GM23338 (cell line): Measurements from ENCODE around the gene SLC35F4. TPM values are rescaled to one million over a fixed set of nuclear protein-coding genes. Genes with fewer than 3 reads are reported as not detected.

Source experiments
- ATAC-seq: fragments of 200-7000 bp; cut with Tn5 transposase; 3 replicates; pipeline ENCODE4 v1.9.1; 2020
- DNase-seq: peaks from one replicate; pipeline ENCODE4 v3.0.0-alpha.2; 2015; ENCODE audit warnings: low spot score
- H2AFZ ChIP-seq: fragments of 200-600 bp; sonication (generic); 2 replicates; pipeline ENCODE4 v1.8.0; 2016; ENCODE audit warnings: antibody characterized with exemption, mild to moderate bottlenecking, moderate library complexity
- H3F3A ChIP-seq: fragments of 200-600 bp; sonication (generic); replicated peaks from 2 replicates; pipeline ENCODE4 v1.8.0; 2017; ENCODE audit warnings: antibody characterized with exemption, mixed run types, low read depth
- H3K27ac ChIP-seq: fragments of 200-600 bp; sonication (generic); 2 replicates; pipeline ENCODE4 v1.6.1; 2016; ENCODE audit warnings: low read depth
- H3K27me3 ChIP-seq: fragments of 200-600 bp; sonication (generic); 2 replicates; pipeline ENCODE4 v1.8.0; 2016; ENCODE audit warnings: mild to moderate bottlenecking, mixed run types, moderate library complexity; ENCODE audit not compliant: insufficient read depth
- H3K36me3 ChIP-seq: fragments of 200-600 bp; sonication (generic); 2 replicates; pipeline ENCODE4 v1.8.0; 2016; ENCODE audit warnings: mild to moderate bottlenecking; ENCODE audit not compliant: insufficient read depth
- H3K4me1 ChIP-seq: fragments of 200-600 bp; sonication (generic); 2 replicates; pipeline ENCODE4 v1.8.0; 2016; ENCODE audit warnings: mild to moderate bottlenecking, moderate library complexity; ENCODE audit not compliant: insufficient read depth
- H3K4me2 ChIP-seq: fragments of 200-600 bp; sonication (generic); 2 replicates; pipeline ENCODE4 v1.7.1; 2017; ENCODE audit warnings: mixed run types
- H3K4me3 ChIP-seq: fragments of 200-600 bp; sonication (generic); 2 replicates; pipeline ENCODE4 v1.6.1; 2016; ENCODE audit warnings: mixed run types
- H3K79me2 ChIP-seq: fragments of 200-600 bp; sonication (generic); replicated peaks from 2 replicates; pipeline ENCODE4 v1.8.0; 2017; ENCODE audit warnings: mild to moderate bottlenecking; ENCODE audit not compliant: insufficient read depth
- H3K9me2 ChIP-seq: fragments of 200-600 bp; sonication (generic); 2 replicates; pipeline ENCODE4 v1.8.0; 2017; ENCODE audit not compliant: insufficient read depth
- H4K20me1 ChIP-seq: fragments of 200-600 bp; sonication (generic); replicated peaks from 2 replicates; pipeline ENCODE4 v1.8.0; 2017; ENCODE audit warnings: mild to moderate bottlenecking; ENCODE audit not compliant: insufficient read depth
- H3K27ac Mint-ChIP-seq: 2 replicates; pipeline ENCODE4 v1.8.0; 2020; ENCODE audit warnings: inconsistent platforms, mild to moderate bottlenecking, moderate library complexity, mixed read lengths
- H3K27me3 Mint-ChIP-seq: 3 replicates; pipeline ENCODE4 v1.8.0; 2022; ENCODE audit warnings: low read depth, mild to moderate bottlenecking, moderate library complexity, mixed read lengths, inconsistent platforms; ENCODE audit not compliant: insufficient read depth, poor library complexity
- H3K36me3 Mint-ChIP-seq: 3 replicates; pipeline ENCODE4 v1.8.0; 2021; ENCODE audit warnings: low read depth, mild to moderate bottlenecking, inconsistent platforms, moderate library complexity, mixed read lengths
- H3K4me1 Mint-ChIP-seq: 3 replicates; pipeline ENCODE4 v1.8.0; 2020; ENCODE audit warnings: mild to moderate bottlenecking, inconsistent platforms, mixed read lengths
- H3K4me3 Mint-ChIP-seq: 3 replicates; pipeline ENCODE4 v1.8.0; 2021; ENCODE audit warnings: moderate library complexity, mild to moderate bottlenecking, inconsistent platforms, mixed read lengths
- H3K9me3 Mint-ChIP-seq: 3 replicates; pipeline ENCODE4 v1.8.0; 2020; ENCODE audit warnings: moderate library complexity, mild to moderate bottlenecking, inconsistent platforms, mixed read lengths
- CREB1 ChIP-seq: fragments of 250-450 bp; sonication (Bioruptor Pico); IDR thresholded peaks from 2 replicates; pipeline ENCODE4 v1.5.0; 2020; ENCODE audit warnings: low read depth, mild to moderate bottlenecking, moderate library complexity
- CTCF ChIP-seq, 2 experiments: fragments of 200-600 bp in 1 of 2; sonication (generic) in 1 of 2; conservative IDR thresholded peaks; 2 replicates each; pipeline versions ENCODE4 v1.5.1 to v1.6.1; 2016 to 2017; ENCODE audit warnings: antibody characterized with exemption in 2 of 2, low read depth in 2 of 2, mild to moderate bottlenecking in 2 of 2, moderate library complexity in 1 of 2
- ETS1 ChIP-seq: IDR thresholded peaks from 2 replicates; pipeline ENCODE4 v1.6.1; 2016; ENCODE audit warnings: antibody characterized with exemption
- EZH2 ChIP-seq: fragments of 200-600 bp; sonication (generic); IDR thresholded peaks from one replicate; pipeline ENCODE4 v1.8.0; 2017; ENCODE audit warnings: antibody characterized with exemption, mild to moderate bottlenecking, low read depth; ENCODE audit not compliant: unreplicated experiment
- EZH2phosphoT487 ChIP-seq: fragments of 200-600 bp; sonication (generic); IDR thresholded peaks from one replicate; pipeline ENCODE4 v1.8.1; 2018; ENCODE audit warnings: antibody characterized with exemption; ENCODE audit not compliant: unreplicated experiment
- JUNB ChIP-seq: IDR thresholded peaks from one replicate; pipeline ENCODE4 v1.6.1; 2016; ENCODE audit warnings: antibody characterized with exemption; ENCODE audit not compliant: unreplicated experiment
- NANOG ChIP-seq: IDR thresholded peaks from 2 replicates; pipeline ENCODE4 v1.6.1; 2016; ENCODE audit warnings: antibody characterized with exemption, borderline replicate concordance
- POLR2AphosphoS5 ChIP-seq: IDR thresholded peaks from 2 replicates; pipeline ENCODE4 v1.6.1; 2016; ENCODE audit warnings: antibody characterized with exemption, low read depth
- REST ChIP-seq: IDR thresholded peaks from one replicate; pipeline ENCODE4 v1.6.1; 2018; ENCODE audit warnings: antibody characterized with exemption; ENCODE audit not compliant: unreplicated experiment
- ZNF114 ChIP-seq: fragments of 250-450 bp; sonication (Bioruptor Pico); IDR thresholded peaks from 2 replicates; pipeline ENCODE4 v1.5.0; 2020; ENCODE audit warnings: mild to moderate bottlenecking, moderate library complexity
- ZNF331 ChIP-seq: fragments of 250-450 bp; sonication (Bioruptor Pico); IDR thresholded peaks from 2 replicates; pipeline ENCODE4 v1.5.0; 2020; ENCODE audit warnings: low read depth, mild to moderate bottlenecking, moderate library complexity
- ZNF462 ChIP-seq: fragments of 250-450 bp; sonication (Bioruptor Pico); IDR thresholded peaks from 2 replicates; pipeline ENCODE4 v1.5.0; 2020; ENCODE audit warnings: mild to moderate bottlenecking, moderate library complexity
- polyA plus RNA-seq: library from polyadenylated mRNA; unstranded; fragments of >200 nt; fragmentation: Nextera tagmentation; extraction: Ambion mirVana; gene quantifications from 2 replicates; pipeline ENCODE4 v1.2.1, GENCODE V29; 2016
- total RNA-seq: library from RNA; depleted of rRNA; stranded (reverse); fragments of >200 nt; shearing (Covaris generic); gene quantifications from 2 replicates; pipeline ENCODE4 v1.2.3, GENCODE V29; 2014

The SLC35F4 gene
- total and polyA plus RNA-seq, 2 experiments from 2014 or later = 0.10 TPM; not detected in 1

- no peak for TF ChIP-seq ZNF114 (CRISPR knock-in tag)
- TF ChIP-seq CTCF (conservative IDR thresholded peaks at IDR 0.05; ENCODE audit: low read depth in 2 of 2) = no peak
Measured at GRCh38 chr14:57769863-57770523, 95.9 kb downstream of the SLC35F4 start (continued).

- Histone ChIP-seq H3K36me3 (no peaks in the 10 kb centered on the region), H3K4me2 (no peak overlapping the region), H3K27me3 (no peaks in the 10 kb centered on the region), H4K20me1 (no peaks in the 10 kb centered on the region), H3K27ac (no peak overlapping the region), H3K4me1 (no peaks in the 10 kb centered on the region; the same call in 1 of the 2 replicates), H3K4me3 (no peak overlapping the region), H2AFZ (no peak overlapping the region), H3K79me2 (no peaks in the 10 kb centered on the region), H3K9me2 (no peaks in the 10 kb centered on the region), H3F3A (no peaks in the 10 kb centered on the region)
- H3K9me3 Mint-ChIP-seq = no peaks in the 10 kb centered on the region; the same call in 2 of the 3 replicates
- H3K27ac Mint-ChIP-seq = no peak overlapping the region
- ATAC-seq (peak; percentile 74), DNase-seq (peak; percentile 56)
- no peak overlapping the region for H3K4me3 Mint-ChIP-seq
- no peaks in the 10 kb centered on the region for H3K36me3 Mint-ChIP-seq
- H3K27me3 Mint-ChIP-seq = no peaks in the 10 kb centered on the region
- H3K4me1 Mint-ChIP-seq = peaks cover 8% of the 10 kb centered on the region; the same call in 2 of the 3 replicates
- TF ChIP-seq JUNB (no peak), EZH2phosphoT487 (no peak), ZNF331 (CRISPR knock-in tag) (no peak), POLR2AphosphoS5 (no peak), CREB1 (CRISPR knock-in tag) (no peak), ZNF462 (no peak), EZH2 (no peak), NANOG (no peak), REST (no peak), ETS1 (no peak), ZNF114 (CRISPR knock-in tag) (no peak)
Measured at GRCh38 chr14:57761800-57762199, 104.1 kb downstream of the SLC35F4 start.
